Suprapubic skin (tissue), 4 donors: Measurements from ENCODE around the gene VSTM2B.

Source experiments
- CTCF ChIP-seq, 2 donors: fragments of 200-600 bp in 1 of 2; fragments of 450-650 bp in 1 of 2; sonication (generic) in 1 of 2; IDR thresholded peaks; one replicate each; pipeline ENCODE4 v1.5.1; 2016 to 2019; ENCODE audit warnings: antibody characterized with exemption in 2 of 2, mild to moderate bottlenecking in 1 of 2, moderate library complexity in 1 of 2
- EP300 ChIP-seq: sonication (generic); formaldehyde crosslinking; IDR thresholded peaks from one replicate; pipeline ENCODE4 v1.6.1; 2017; ENCODE audit warnings: antibody characterized with exemption
- POLR2A ChIP-seq, 2 donors: fragments of 450-650 bp; IDR thresholded peaks; one replicate each; pipeline ENCODE4 v1.6.1; 2017; ENCODE audit warnings: antibody characterized with exemption in 2 of 2, mild to moderate bottlenecking in 2 of 2, moderate library complexity in 2 of 2
- POLR2AphosphoS5 ChIP-seq, 3 donors: sonication (generic); formaldehyde crosslinking; IDR thresholded peaks; one replicate each; pipeline ENCODE4 v1.6.1; 2017; ENCODE audit warnings: antibody characterized with exemption in 3 of 3

- TF ChIP-seq CTCF (IDR thresholded peaks at IDR 0.05), result no peak
- TF ChIP-seq POLR2AphosphoS5 (IDR thresholded peaks at IDR 0.05), result no peak
- TF ChIP-seq POLR2A (IDR thresholded peaks at IDR 0.05), result no peak
- no peak for TF ChIP-seq EP300
Measured at GRCh38 chr19:29531458-29532025, 5.7 kb downstream of the VSTM2B start.
